Panc1 (cell line): ENCODE results near the gene TFDP1. TPM values are rescaled to one million over a fixed set of nuclear protein-coding genes. Genes with fewer than 3 reads are reported as not detected.

Source experiments
- ATAC-seq: fragments of 200-7000 bp; cut with Tn5 transposase; 2 replicates; pipeline ENCODE4 v1.9.1; 2020; ENCODE audit warnings: mild to moderate bottlenecking, moderate library complexity
- BruUV-seq: library from RNA; stranded (reverse); fragments of 400-500 nt; replicated peaks from 2 replicates; lab custom pipeline; 2021; lab: Mats Ljungman, UMichigan
- CTCF ChIA-PET: fragments of 300-600 bp; sonication (Branson Sonifier 250); formaldehyde crosslinking; loops from one replicate; lab custom pipeline; 2022; ENCODE audit warnings: antibody characterized with exemption; lab: Charles Lee
- POLR2A ChIA-PET: fragments of 300-600 bp; sonication (Branson Sonifier 250); formaldehyde crosslinking; loops from one replicate; lab custom pipeline; 2022; ENCODE audit warnings: antibody characterized with exemption; lab: Charles Lee
- DNase-seq: peaks from one replicate; pipeline ENCODE4 v3.0.0-alpha.2; 2010; ENCODE audit warnings: low read depth, low spot score
- H3K27ac ChIP-seq: 2 replicates; pipeline ENCODE4 v1.5.1; 2011; ENCODE audit warnings: mild to moderate bottlenecking, low read length, inconsistent platforms
- H3K27me3 ChIP-seq: fragments of 200-500 bp; sonication (Bioruptor generic); 2 replicates; pipeline ENCODE4 v1.6.0; 2014; ENCODE audit warnings: low read length, inconsistent platforms; ENCODE audit not compliant: control insufficient read depth, insufficient read depth
- H3K36me3 ChIP-seq: fragments of 200-500 bp; sonication (Bioruptor generic); 2 replicates; pipeline ENCODE4 v1.5.1; 2014; ENCODE audit warnings: inconsistent platforms, mild to moderate bottlenecking, low read length, moderate library complexity; ENCODE audit not compliant: control insufficient read depth, insufficient read depth
- H3K4me1 ChIP-seq: 2 replicates; pipeline ENCODE4 v1.5.1; 2011; ENCODE audit warnings: inconsistent platforms, mild to moderate bottlenecking, low read length, moderate library complexity; ENCODE audit not compliant: control insufficient read depth, insufficient read depth
- H3K4me3 ChIP-seq, 2 experiments: 2 replicates each; pipeline ENCODE4 v1.5.1; 2011 to 2012; ENCODE audit warnings: low read depth in 2 of 2, low read length in 2 of 2, mild to moderate bottlenecking in 2 of 2, inconsistent platforms in 1 of 2, moderate library complexity in 1 of 2
- H3K9me3 ChIP-seq: fragments of 200-500 bp; sonication (Bioruptor generic); 2 replicates; pipeline ENCODE4 v1.5.1; 2014; ENCODE audit warnings: low read depth, mild to moderate bottlenecking, inconsistent platforms, low read length, moderate library complexity; ENCODE audit not compliant: control insufficient read depth, insufficient read depth
- CTCF ChIP-seq: fragments of 450-650 bp; IDR thresholded peaks from 2 replicates; pipeline ENCODE4 v1.5.1; 2017; ENCODE audit warnings: mild to moderate bottlenecking
- POLR2AphosphoS5 ChIP-seq: IDR thresholded peaks from 2 replicates; pipeline ENCODE4 v1.6.1; 2012; ENCODE audit warnings: mild to moderate bottlenecking, low read depth, low read length, moderate library complexity
- REST ChIP-seq, 2 experiments: IDR thresholded peaks; 2 replicates each; pipeline ENCODE4 v1.6.1; 2011 to 2012; ENCODE audit warnings: low read depth in 2 of 2, control low read depth in 1 of 2, low read length in 1 of 2, mild to moderate bottlenecking in 1 of 2, moderate library complexity in 1 of 2; ENCODE audit not compliant: insufficient read depth in 1 of 2
- SIN3A ChIP-seq: IDR thresholded peaks from 2 replicates; pipeline ENCODE4 v1.6.1; 2012; ENCODE audit warnings: low read depth, mild to moderate bottlenecking, low read length, moderate library complexity, borderline replicate concordance; ENCODE audit not compliant: insufficient read depth
- TCF7L2 ChIP-seq: IDR thresholded peaks from 2 replicates; pipeline ENCODE4 v1.6.1; 2011; ENCODE audit warnings: mild to moderate bottlenecking, low read depth, low read length, inconsistent platforms
- in situ Hi-C: cut with HindIII; loops from 2 replicates; pipeline ENCODE4 v1.10.0; 2016; ENCODE audit warnings: low sequenced_read_pairs, low pct_unique_long_range_greater_than_20kb
- intact Hi-C: fragments of 100-400 bp; cut with micrococcal nuclease; formaldehyde crosslinking; loops from one replicate; pipeline ENCODE4 v1.10.0; 2022; ENCODE audit not compliant: unreplicated experiment
- total RNA-seq: library from RNA; stranded (reverse); gene quantifications from one replicate; pipeline ENCODE4 v1.2.1, GENCODE V29; 2021; ENCODE audit not compliant: unreplicated experiment

The TFDP1 gene
- total RNA-seq, 1 experiment from 2014 or later, result 91.6 TPM

- intact Hi-C loops, result no loop called here
- no peaks in the 10 kb centered on the region for H3K4me1 ChIP-seq
- no peak overlapping the region for H3K4me3 ChIP-seq
- peaks cover 3% of the 10 kb centered on the region; the same call in 1 of the 2 replicates for H3K36me3 ChIP-seq
- H3K27ac ChIP-seq, result no peak overlapping the region
- ATAC-seq, result no peak
- in situ Hi-C loops, result no loop called here
- no TSS peak for BruUV-seq
- no peaks in the 10 kb centered on the region for H3K9me3 ChIP-seq
- TF ChIP-seq REST (IDR thresholded peaks at IDR 0.05; ENCODE audit: insufficient read depth in 1 of 2, low read depth in 2 of 2, low read length in 1 of 2) (no peak), CTCF (no peak), SIN3A (no peak), TCF7L2 (no peak), POLR2AphosphoS5 (no peak)
- no peak for DNase-seq
- no peaks in the 10 kb centered on the region for H3K27me3 ChIP-seq
- CTCF ChIA-PET, result no interaction called here
- POLR2A ChIA-PET, result no interaction called here
Observed at GRCh38 chr13:113635048-113635420, 50.5 kb downstream of the TFDP1 start.

DNA sequence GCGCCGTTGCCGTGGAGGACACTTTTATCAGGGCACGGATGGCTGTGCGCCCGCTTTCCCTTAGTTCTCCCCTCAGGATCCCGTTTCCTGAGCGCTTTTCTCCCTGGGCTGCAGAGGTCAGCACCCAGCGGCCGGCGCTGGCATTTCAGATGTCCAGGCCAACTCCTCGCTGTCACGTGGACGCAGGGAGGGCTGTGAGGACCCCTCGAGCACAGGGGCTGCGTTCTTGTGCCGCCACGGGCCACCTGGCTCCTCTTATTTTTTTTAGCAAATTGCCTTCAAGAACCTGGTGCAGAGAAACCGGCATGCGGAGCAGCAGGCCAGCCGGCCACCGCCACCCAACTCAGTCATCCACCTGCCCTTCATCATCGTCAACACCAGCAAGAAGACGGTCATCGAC is 51.2 kb downstream of the TFDP1 start:
- DNase-seq (no peak), ATAC-seq (no peak)
- no TSS peak for BruUV-seq
- POLR2A ChIA-PET, result no interaction called here
- in situ Hi-C loops (no loop called here), intact Hi-C loops (no loop called here)
- H3K4me3 ChIP-seq, result no peak overlapping the region
- no peaks in the 10 kb centered on the region for H3K27me3 ChIP-seq
- H3K36me3 ChIP-seq, result peaks cover 6% of the 10 kb centered on the region; the same call in 1 of the 2 replicates
- H3K4me1 ChIP-seq, result no peaks in the 10 kb centered on the region
- H3K9me3 ChIP-seq, result no peaks in the 10 kb centered on the region
- CTCF ChIA-PET, result no interaction called here
- no peak overlapping the region for H3K27ac ChIP-seq
- no peak for TF ChIP-seq REST (IDR thresholded peaks at IDR 0.05; ENCODE audit: insufficient read depth in 1 of 2, low read depth in 2 of 2, low read length in 1 of 2)
- TF ChIP-seq SIN3A, result no peak
- no peak for TF ChIP-seq POLR2AphosphoS5
- no peak for TF ChIP-seq CTCF
- TF ChIP-seq TCF7L2, result no peak
